Ishikawa (cell line): ENCODE measurements around the gene RYR1.

Experiments used
- CEBPB ChIP-seq: IDR thresholded peaks from 2 replicates; pipeline ENCODE4 v1.6.1; 2012
- CREB1 ChIP-seq: IDR thresholded peaks from 2 replicates; pipeline ENCODE4 v1.6.1; 2012; ENCODE audit warnings: low read depth
- EGR1 ChIP-seq: IDR thresholded peaks from 2 replicates; pipeline ENCODE4 v1.6.1; 2012
- EP300 ChIP-seq: IDR thresholded peaks from 2 replicates; pipeline ENCODE4 v1.6.1; 2012; ENCODE audit warnings: borderline replicate concordance
- FOXM1 ChIP-seq: IDR thresholded peaks from 2 replicates; pipeline ENCODE4 v1.6.1; 2012; ENCODE audit warnings: low read depth, borderline replicate concordance
- MAX ChIP-seq: IDR thresholded peaks from 2 replicates; pipeline ENCODE4 v1.6.1; 2012
- NFIC ChIP-seq: IDR thresholded peaks from 2 replicates; pipeline ENCODE4 v1.6.1; 2012
- RAD21 ChIP-seq: IDR thresholded peaks from 2 replicates; pipeline ENCODE4 v1.6.1; 2012; ENCODE audit warnings: low read depth
- REST ChIP-seq: IDR thresholded peaks from 2 replicates; pipeline ENCODE4 v1.6.1; 2012; ENCODE audit warnings: low read depth, mild to moderate bottlenecking
- TAF1 ChIP-seq: IDR thresholded peaks from 2 replicates; pipeline ENCODE4 v1.6.1; 2012; ENCODE audit warnings: low read depth, mild to moderate bottlenecking
- TCF12 ChIP-seq: IDR thresholded peaks from 2 replicates; pipeline ENCODE4 v1.6.1; 2012; ENCODE audit warnings: low read depth
- TEAD4 ChIP-seq: IDR thresholded peaks from 2 replicates; pipeline ENCODE4 v1.6.1; 2012
- USF1 ChIP-seq: IDR thresholded peaks from 2 replicates; pipeline ENCODE4 v1.6.1; 2012
- YY1 ChIP-seq: IDR thresholded peaks from 2 replicates; pipeline ENCODE4 v1.6.1; 2012; ENCODE audit warnings: low read depth
- ZBTB7A ChIP-seq: IDR thresholded peaks from 2 replicates; pipeline ENCODE4 v1.6.1; 2012; ENCODE audit warnings: low read depth

RYR1 gene

GRCh38 chr19:38534574-38534973 lies 101.1 kb downstream of the RYR1 start:
- TF ChIP-seq FOXM1 = no peak
- no peak for TF ChIP-seq YY1
- no peak for TF ChIP-seq CEBPB
- no peak for TF ChIP-seq MAX
- no peak for TF ChIP-seq NFIC
- no peak for TF ChIP-seq TAF1
- no peak for TF ChIP-seq EP300

GRCh38 chr19:38535212-38535611 lies 101.7 kb downstream of the RYR1 start:
- TF ChIP-seq ZBTB7A = no peak
- no peak for TF ChIP-seq CREB1
- TF ChIP-seq TEAD4 = no peak
- no peak for TF ChIP-seq NFIC
- TF ChIP-seq EP300 = no peak
- no peak for TF ChIP-seq CEBPB
- TF ChIP-seq EGR1 = no peak
- no peak for TF ChIP-seq TAF1
- TF ChIP-seq TCF12 = no peak
- TF ChIP-seq USF1 = no peak
- no peak for TF ChIP-seq FOXM1
- TF ChIP-seq RAD21 = no peak
- no peak for TF ChIP-seq MAX
- TF ChIP-seq YY1 = no peak
- no peak for TF ChIP-seq REST

GRCh38 chr19:38537071-38537936 lies 103.8 kb downstream of the RYR1 start:
- TF ChIP-seq RAD21 (no peak), FOXM1 (no peak), MAX (no peak), NFIC (no peak), EP300 (no peak), USF1 (no peak)

- no peak for TF ChIP-seq EGR1
- TF ChIP-seq FOXM1 = no peak
- TF ChIP-seq RAD21 = no peak
- no peak for TF ChIP-seq MAX
- TF ChIP-seq TEAD4 = no peak
- TF ChIP-seq NFIC = no peak
- no peak for TF ChIP-seq USF1
- no peak for TF ChIP-seq TAF1
- TF ChIP-seq TCF12 = no peak
- no peak for TF ChIP-seq REST
- no peak for TF ChIP-seq CREB1
These were observed 104.9 kb downstream of the RYR1 start for GRCh38 chr19:38538386-38538785.
